Skeletal muscle cell (primary cell): ENCODE results near the gene ZFP1.

Source experiments
- DNase-seq: peaks from one replicate; pipeline ENCODE4 v3.0.0-alpha.2; 2010; ENCODE audit warnings: low read depth
- H3K4me3 ChIP-seq: 2 replicates; pipeline ENCODE4 v1.5.1; 2011; ENCODE audit warnings: low read depth, mild to moderate bottlenecking, control low read depth, low read length, moderate library complexity

The ZFP1 gene

DNA sequence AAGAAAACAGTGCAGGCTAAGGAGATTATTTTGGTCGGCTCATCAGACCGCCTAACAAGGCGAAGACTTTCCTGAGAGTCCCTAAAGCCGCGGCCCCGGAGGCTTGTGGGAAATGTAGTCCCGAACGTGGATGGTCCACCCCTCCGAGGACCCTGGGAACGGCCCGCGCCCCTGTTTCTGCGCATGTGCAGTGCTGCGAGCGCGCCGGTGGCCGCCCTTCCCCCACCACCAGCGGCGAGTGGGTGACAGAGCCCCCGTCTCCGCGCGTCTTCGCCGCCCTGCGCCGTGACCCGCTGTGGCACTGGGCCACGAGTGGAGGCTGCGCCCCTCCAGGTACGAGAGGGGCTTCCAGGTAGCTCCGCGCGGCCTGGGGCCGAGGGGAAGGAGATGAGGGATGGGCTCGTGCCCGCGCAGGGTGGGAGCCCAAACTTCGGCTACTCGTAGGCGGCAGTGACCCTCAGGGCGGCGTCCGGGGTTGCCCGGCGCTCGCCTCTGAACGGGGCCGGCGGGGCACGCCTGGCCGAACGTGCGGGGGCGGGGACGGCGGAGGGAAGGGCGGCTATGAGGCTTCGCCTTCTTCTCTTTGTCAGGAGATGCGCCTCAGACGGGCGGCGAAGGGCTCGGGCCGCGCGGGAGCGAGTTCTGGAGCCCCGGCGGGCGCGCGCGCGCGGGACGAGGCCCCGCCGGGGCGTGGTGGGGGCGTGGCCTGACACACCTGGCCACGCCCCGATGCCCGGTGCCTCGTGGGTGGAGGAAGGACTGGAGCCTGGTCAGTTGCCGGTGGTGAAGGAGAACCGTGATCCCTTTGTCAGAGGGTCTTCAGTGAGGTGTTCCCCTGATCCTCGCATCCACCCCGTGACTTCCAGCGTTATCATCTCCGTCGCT, at the start of gene ZFP1:
TSS of gene ZFP1 (plus strand) at position 214 of the 885 bp plus-strand sequence. CDS start 4,428 bp downstream, outside the sequence.
- peak; percentile 62 for DNase-seq
- H3K4me3 ChIP-seq: peak within 1 kb of the TSS; percentile 97

DNA sequence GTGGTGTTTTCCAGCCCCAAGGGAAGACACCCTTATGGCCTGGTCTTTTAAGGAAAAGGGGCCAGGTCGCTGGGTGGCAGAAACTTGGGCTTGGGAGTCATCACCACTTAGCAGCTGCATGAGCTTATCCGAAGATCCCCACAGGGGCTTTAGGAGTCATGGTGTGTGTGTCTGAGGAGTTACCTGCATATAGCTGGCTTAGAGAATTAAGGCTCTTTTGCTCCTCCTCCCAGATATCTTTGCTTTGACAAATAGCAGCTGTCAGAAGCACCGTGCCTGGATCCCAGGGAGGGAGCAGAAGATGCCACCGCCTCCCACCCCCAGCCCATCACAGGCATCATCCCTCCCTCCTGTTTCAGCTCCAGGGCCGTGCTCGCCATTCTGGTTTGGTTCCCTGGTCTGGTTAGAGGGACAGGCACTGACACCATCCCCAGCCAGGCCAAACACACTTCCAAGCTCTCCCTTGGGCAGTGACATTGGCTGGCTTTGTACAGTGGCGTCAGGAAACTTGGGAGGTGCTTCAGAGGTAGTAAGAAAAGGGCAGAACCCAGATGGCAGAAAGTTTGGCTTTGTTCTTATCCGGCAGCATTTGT, 49.2 kb upstream of the ZFP1 start:
- H3K4me3 ChIP-seq: no peak overlapping the region

DNA sequence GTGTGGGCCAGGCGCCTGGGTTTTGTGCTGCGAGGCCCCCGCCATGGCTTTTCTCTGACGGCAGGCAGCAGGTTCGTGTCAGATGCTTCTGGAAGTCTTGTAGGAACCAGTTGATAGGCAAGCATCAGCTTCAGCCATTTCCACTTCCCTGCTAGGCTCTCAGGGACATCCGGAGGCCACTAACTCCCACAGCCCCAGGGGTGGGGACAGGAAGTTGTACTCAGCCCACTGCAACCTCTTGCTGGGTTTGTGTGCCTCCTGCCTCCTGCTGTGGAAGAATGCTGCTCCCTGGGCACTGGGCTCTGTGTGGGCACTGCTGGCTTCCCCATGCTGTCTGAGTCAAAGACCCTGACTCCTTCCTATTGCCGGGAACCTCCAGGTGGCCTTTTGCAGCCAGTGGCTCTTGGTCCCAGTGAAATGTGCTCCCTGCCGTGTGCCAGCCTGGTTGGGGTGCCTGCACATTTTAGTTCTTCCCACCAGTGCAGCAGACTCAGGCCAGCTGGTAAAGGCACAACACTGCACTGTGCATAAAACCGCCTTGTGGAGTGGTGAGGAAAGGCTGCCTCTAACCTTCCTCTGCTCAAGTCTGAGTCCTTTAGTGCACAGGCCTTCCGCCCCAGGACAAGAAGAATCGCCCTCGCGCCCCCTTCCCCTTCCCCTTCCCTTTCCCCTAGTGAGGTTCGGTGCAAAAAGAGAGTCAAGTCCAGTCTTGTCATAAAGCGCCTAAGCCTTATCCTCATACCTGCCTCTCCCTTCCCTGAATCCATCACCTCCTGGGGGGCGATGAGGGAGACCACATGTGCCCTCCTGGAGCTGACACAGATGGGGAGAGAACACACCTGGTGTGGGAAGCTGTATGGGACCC, 48.4 kb upstream of the ZFP1 start:
- no peak for DNase-seq
- H3K4me3 ChIP-seq: no peak overlapping the region

More for the DNA sequence above, 49.2 kb upstream of the ZFP1 start:
- DNase-seq: no peak

DNA sequence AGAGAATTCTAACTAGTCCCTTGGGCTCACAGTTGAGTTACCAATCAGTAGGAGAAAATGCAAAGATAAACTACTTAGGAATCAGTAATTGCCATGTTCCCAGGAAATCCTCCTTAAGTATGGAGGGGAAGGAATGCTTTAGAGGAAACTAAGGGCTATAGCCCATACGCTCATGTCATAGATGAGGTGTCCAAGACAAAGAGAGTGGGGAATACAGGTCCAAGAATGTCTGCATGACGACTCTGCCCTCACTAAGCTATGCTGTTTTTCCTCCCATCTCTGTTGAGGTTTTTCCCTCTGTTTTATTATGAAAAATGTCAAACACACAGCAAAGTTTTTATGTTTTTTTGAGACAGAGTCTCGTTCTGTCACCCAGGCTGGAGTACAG, 47.7 kb upstream of the ZFP1 start:
- no peak for DNase-seq
- H3K4me3 ChIP-seq: no peak overlapping the region

DNA sequence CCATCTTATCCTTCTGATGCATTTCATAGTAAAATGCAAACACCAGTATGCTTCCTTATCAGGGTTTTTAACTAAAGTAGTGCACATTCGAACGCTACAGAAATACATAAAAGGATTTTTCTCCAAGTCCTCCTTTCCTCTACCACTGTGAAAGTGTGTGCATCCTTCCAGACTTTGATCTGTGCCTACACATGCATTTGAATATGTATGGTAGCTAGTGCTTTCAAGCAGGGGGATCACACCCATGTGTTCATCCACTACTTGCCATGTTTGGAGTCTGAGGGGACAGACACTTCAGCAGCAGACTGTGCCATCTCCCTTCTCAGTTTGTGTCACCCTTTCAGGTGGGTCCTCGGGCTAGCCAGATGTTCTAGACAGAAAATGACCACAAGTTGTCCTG, 46.7 kb upstream of the ZFP1 start:
- no peak overlapping the region for H3K4me3 ChIP-seq
- no peak for DNase-seq

DNA sequence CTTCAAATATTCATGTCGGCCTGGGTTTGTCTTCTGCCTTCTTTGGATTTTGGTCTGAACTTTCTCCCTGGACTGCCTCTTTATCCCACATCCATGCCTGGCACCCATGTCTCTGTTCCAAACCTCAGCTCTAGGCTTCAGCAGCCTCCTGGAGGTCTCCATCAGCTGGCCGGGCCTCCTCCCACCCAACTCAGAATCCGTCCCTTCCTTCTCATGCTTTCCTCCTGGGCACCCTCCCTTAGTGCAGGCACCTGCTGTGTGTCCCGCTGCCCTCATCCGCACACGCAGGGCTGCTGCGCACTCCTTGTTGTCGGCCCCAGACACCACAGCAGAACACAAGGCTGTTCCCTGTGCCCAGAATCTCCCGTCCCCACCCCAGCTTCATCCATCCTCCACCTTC, 45.7 kb upstream of the ZFP1 start:
- H3K4me3 ChIP-seq: no peak overlapping the region
- DNase-seq: no peak

DNA sequence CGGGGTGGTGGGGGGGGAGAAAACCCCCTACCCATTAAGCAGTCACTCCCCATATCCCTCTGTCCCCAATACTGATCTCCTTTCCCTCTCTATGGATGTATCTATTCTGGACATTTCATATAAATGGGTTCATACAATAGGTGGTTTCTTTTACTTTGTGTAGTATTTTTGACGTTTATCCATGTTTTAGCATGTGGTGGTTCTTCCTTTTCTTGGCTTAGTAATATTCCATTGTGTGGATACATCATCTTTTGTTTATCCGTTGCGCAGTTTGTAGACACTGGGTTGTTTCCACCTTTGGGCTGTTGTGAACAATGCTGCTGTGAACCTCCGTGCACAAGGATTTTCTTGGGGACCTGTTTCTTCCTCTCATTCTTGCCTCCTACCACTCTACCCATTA, 44.3 kb upstream of the ZFP1 start:
- no peak overlapping the region for H3K4me3 ChIP-seq
- DNase-seq: no peak

DNA sequence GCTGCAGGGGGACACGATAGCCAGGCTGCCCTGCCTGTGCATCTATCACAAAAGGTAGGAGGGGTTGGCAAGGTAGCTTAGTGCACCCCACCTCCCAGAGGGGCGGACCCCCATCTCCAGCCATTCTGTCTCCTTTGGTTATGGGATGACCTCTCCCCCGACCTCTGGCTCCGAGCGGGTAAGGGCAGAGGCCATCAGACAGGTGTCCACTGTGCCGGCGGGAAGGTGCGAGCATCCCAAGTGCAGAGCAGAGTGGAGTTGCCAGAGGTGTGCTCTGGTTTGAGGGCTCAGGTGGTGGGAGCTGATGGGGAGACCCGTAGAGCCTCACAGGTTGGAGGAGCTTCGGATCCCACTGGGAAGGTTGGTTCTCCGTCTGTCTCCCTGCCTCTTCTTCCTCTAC, 43.5 kb upstream of the ZFP1 start:
- no peak overlapping the region for H3K4me3 ChIP-seq
- no peak for DNase-seq

DNA sequence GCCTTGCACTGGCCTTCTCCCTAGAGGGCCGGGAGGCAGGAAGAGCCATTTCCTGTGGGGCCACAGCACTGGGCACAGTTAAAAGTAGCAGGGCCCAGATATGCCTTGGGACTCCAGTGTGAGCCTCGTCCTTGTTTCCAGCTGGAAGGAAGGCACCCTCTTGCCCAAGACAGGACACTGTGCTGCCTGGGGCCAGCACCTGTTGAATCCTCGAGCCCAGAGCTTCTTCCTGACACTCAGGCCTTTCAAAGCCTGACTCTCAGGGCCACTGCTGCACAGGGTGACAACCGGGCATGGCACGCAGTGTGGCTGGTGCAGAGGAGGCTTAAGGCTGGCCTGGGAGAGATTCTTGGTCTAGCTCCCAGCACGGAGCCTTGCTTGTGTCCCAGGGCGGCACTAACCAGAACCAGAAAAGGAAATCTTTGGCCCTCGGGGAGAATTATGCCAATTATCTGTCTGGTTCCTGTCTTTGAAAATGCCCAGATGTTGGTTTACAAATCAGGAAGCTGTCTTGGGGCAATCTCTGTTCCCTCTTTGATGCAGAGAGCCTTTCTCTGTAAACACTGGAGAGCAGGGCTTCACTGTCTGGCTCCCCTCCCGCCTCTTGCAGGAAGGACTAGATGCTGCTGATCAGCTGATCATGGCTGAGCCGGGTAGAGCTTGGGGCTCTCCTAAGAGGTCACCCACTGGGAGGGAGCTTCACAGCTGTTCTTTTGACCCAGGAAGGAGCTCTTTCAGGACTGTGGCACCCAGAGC, 42.8 kb upstream of the ZFP1 start:
- no peak for DNase-seq
- H3K4me3 ChIP-seq: no peak overlapping the region

DNA sequence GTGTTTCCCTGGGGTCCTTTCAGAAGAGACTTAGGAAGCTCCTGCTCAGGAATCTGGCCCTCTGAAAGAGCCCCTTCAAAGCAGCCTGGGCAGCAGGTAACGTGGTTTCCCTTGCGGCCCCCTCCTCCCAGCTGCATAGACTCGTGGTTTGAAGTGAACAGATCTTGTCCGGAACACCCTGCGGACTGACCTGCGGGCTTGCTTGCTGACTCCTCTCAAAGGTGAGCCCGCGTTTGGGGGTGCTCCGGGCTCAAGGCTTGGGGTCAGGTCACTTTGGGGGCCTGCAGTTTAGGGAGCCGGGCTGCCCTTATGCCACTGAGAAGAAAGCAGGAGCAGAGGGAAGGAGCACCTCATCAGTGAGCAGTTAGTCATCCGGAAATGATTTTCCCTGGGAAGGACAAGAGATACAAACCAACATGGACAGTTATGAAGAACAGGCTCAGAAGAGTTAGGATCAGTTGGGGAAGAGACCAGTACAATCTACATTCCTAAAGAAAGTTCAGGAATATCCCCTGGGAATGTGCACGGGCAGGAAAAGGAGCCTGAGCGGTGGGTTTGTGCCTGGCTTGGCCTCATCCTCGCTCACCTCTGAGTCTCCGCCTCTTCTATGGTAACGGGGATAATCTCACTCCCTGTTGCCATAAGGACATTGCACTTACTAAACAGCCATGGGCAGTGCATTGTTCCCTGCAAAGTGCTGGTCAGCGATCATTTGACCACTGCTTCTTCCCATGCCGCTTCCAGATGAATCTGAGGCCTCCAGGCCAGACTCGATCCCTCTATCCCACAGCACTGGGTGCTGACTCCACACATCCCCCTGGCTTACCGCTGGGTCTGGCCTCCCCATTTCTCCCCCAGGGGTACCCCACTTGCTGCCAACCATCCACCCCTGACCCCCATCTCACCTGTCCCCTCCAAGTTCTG, 41.7 kb upstream of the ZFP1 start:
- H3K4me3 ChIP-seq: no peak overlapping the region
- DNase-seq: no peak

DNA sequence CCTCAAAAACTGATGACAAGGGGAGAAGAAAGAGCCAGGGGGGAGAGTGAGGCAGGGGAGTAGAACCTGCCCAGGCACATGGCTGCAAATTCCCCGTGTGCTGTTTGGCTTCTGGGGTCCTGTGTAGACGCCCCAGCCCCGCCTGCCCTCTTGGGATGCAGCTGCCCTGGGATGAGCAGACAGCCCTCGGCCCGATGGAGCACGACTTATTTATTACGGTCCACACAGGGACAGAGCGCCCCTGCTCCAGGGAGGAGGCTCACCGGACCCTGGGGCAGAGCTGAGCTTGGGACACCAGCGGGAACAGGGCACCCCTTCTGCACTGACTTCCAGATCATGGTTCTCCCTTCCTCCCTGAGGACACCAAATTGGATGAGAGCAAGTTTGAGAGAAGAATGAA, 40.8 kb upstream of the ZFP1 start:
- no peak overlapping the region for H3K4me3 ChIP-seq
- no peak for DNase-seq

DNA sequence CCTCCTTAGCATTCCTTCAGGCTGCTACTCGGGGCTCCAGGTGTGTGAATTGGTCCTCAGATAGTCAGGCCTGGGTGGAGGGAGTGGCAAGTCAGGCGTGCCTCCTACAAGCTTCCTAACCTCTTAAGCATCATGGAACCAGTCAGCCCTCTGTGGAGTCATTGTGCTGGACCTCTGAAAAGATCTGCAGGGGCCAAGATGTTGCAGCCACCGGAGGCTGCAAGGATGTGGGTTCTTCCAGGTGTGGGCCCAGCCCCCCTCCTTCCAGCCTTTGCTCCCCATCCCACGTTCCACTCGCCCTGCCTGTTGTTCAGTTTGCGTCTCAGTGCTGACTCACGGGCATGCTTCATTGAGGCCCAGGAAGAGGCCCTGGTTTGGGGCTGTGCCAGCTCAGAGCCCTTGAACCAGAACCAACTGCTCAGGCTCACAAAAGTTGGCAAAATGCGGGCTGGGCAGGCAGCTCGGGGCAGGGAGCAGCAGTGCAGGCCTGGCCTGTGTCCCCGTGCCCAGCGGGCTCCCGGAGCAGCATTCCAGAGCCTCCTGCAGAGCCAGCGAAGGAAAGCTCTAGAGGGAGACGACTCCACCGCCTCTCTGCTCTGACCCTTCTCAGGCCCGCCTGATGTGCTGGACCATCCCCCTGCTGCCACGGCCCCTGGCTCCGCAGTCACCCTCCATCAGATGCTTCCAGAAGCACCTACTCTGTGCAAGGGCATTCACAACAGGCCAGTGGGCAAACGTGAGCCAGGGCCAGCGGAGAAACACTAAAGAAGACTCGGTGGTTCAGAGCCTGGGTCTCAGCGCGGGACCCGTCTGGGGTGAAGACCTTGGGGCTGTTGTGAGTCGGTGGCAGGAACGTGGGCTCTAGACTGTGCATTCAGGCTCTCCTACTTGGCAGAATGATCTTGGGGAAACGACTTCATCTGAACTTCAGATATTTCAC, 39.3 kb upstream of the ZFP1 start:
- DNase-seq: peak; percentile 85
- H3K4me3 ChIP-seq: no peak overlapping the region

DNA sequence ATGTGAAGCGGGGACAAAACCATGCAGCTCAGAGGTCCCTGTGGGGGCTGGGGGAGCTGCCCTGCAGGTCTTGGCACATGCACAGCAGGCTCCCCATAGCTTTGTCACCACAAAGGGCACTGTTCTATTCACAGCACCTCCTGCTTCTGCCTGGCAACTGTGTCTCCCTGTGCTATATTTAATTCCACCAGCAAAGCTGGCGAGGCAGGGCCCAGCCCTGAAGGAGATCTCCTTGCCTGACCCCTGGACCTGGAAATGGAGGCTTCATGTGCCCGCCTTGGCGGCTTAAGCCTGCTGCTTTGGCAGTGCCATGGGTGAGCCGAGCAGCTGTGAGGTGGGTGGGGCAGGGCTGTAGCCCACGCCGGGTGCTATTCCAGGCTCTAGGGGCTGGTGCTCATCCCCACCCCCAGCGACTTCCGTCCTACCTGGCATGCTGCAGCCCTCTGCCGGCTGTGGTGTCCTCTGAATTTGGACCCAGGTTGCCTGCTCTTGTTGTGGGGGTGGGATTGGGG, 38.5 kb upstream of the ZFP1 start:
- H3K4me3 ChIP-seq: no peak overlapping the region
- DNase-seq: no peak

DNA sequence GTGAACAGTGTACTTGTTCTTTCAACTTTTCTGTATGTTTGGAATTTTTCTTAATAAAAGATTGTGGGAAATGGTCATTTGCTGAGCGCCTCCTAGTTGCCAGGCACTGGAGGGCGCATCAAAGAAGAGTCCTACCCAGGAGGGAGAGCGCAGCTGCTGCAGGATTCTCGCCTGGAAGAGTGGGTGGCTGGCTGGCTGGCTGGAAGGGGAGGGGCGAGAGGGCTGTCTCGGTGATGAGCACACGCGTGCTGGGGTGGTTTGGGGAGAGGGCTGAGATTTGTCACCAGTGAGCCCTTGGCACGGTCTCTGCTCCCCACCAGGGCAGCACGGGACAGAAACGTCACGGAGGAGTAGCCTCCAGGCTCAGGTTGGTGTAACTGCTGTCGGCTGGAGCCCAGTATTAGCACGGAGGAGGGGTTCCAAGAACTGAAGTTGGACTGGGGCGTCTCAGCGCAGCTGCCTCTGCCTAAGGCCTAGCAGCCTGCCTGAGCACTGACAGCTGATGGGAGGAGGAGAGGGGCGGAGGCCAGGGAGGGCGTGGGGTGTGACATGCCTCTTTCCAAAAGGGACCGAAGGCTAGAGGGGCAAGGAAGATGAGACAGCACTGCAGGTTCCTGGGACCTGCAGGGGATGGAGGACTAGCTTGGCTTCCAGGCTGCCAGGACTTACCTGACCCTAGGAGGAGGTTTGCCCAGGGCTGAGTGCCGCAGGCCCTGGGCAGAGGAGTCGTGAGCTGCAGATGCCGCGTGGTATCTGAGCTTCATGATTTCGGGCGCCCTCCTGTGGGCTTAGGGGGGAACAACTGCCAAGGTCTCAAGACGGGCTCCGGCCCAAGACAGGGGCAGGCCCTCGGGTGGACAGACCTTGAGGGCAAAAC, 37.4 kb upstream of the ZFP1 start:
- peak overlapping the region; percentile 24 for H3K4me3 ChIP-seq
- DNase-seq: peak; percentile 80

DNA sequence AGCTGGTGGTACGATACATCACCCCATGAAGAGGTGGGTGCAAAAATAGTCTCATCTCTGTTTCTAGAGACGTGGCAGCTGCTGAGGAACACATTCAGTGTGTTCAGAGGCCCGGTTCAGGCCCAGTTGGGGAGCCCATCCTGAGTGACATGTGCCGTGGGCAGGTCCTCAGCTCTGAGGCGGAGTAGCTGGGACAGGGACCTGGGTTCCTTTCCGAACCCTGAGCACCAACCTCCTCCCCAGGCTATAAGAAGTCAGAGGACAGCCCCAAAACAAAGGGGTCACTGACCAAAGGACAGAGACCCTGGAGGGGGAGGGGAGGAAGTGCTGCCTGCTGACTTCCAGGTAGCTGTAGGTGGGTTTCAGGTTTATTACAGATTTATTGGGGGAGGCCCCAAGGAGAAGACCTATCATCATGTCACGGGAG, 36.8 kb upstream of the ZFP1 start:
- DNase-seq: no peak
- no peak overlapping the region for H3K4me3 ChIP-seq

DNA sequence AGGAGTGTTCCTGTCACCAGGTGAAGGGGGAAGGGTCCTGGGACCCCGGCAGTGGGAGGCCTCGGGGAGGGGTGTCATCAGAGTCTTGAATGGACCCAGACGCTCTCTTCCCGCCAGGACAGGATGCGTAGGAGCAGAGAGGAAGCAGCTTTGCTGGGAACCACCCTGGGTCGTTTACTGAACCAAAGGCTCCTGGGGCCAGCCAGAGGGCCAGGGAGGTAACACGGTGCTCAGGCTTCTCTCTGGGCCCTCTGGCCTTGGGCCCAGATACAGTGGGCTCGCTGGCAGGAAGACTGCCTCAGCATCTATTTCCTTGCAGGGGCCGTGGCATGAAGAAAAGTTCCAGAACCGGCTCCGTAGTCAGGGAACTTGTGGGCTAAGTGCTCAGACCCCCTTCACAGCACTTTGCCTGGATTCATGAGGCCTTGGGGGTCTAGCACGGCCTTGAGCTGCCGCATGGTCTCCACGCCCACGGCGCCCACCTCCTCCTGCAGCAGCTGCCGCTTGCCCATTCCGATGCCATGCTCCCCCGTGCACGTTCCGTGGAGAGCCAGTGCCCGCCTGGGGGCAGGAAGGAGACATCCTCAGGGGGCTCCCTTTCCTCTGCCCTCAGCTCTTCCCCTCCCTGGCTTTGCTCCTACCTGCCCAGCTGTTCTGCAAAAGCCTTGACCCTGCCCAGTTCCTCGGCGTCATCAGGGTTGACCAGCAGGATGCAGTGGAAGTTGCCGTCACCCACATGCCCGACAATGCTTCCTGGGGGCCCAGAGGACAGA, 36.2 kb upstream of the ZFP1 start:
- H3K4me3 ChIP-seq: no peak overlapping the region
- DNase-seq: no peak
